AG09319 (cell line): ENCODE measurements around the gene CAPN11.
"Not testable (repeated sequence)": the region's sequence is repeated elsewhere in the genome, so short reads cannot be mapped to it uniquely, and the experiment has no call there.

Source experiments
- DNase-seq: peaks from one replicate; pipeline ENCODE4 v3.0.0-alpha.2; 2010; ENCODE audit warnings: low read depth; ENCODE audit errors: extremely low read depth
- CTCF ChIP-seq: IDR thresholded peaks from 2 replicates; pipeline ENCODE4 v1.5.1; 2011; ENCODE audit warnings: low read depth, mild to moderate bottlenecking, inconsistent platforms, low read length, moderate library complexity

CAPN11 gene

GRCh38 chr6:44142835-44143234, 15.8 kb upstream of the CAPN11 start:
- no peak for DNase-seq

GRCh38 chr6:44143731-44144130, 14.9 kb upstream of the CAPN11 start:
- TF ChIP-seq CTCF, result no peak
- DNase-seq, result no peak

More at GRCh38 chr6:44142835-44143234, 15.8 kb upstream of the CAPN11 start:
- TF ChIP-seq CTCF, result no peak

- not testable (repeated sequence) for DNase-seq
Observed at GRCh38 chr6:44144536-44144935, 14.1 kb upstream of the CAPN11 start.

GRCh38 chr6:44145839-44146238, 12.8 kb upstream of the CAPN11 start:
- TF ChIP-seq CTCF, result no peak
- no peak for DNase-seq

GRCh38 chr6:44146685-44147084, 11.9 kb upstream of the CAPN11 start:
- no peak for DNase-seq

GRCh38 chr6:44147256-44147655, 11.4 kb upstream of the CAPN11 start:
- no peak for DNase-seq
- no peak for TF ChIP-seq CTCF

More at GRCh38 chr6:44146685-44147084, 11.9 kb upstream of the CAPN11 start:
- TF ChIP-seq CTCF, result no peak

GRCh38 chr6:44148306-44148705, 10.3 kb upstream of the CAPN11 start:
- no peak for TF ChIP-seq CTCF
- DNase-seq, result no peak

- TF ChIP-seq CTCF, result no peak
- no peak for DNase-seq
Observed at GRCh38 chr6:44149369-44150012, 9.1 kb upstream of the CAPN11 start.
